COR-L47 (cell line): ENCODE measurements around the gene RFX4.
"Not testable (repeated sequence)": the region's sequence is repeated elsewhere in the genome, so short reads cannot be mapped to it uniquely, and the experiment has no call there.

ENCODE experiments used
- DNase-seq: peaks from one replicate; lab custom pipeline; 2025; lab: John Stamatoyannopoulos, UW

The RFX4 gene

GRCh38 chr12:106590601-106591000, 7.8 kb downstream of the RFX4 start:
- no peak for DNase-seq

GRCh38 chr12:106594447-106594846, 11.6 kb downstream of the RFX4 start:
- no peak for DNase-seq

GRCh38 chr12:106595268-106595667, 12.5 kb downstream of the RFX4 start:
- no peak for DNase-seq

GRCh38 chr12:106598003-106598402, 15.2 kb downstream of the RFX4 start:
- no peak for DNase-seq

- no peak for DNase-seq
Observed at GRCh38 chr12:106599302-106599701, 16.5 kb downstream of the RFX4 start.

GRCh38 chr12:106600503-106600902, 17.7 kb downstream of the RFX4 start:
- no peak for DNase-seq

GRCh38 chr12:106601031-106601430, 18.2 kb downstream of the RFX4 start:
- DNase-seq, result no peak

GRCh38 chr12:106601496-106601895, 18.7 kb downstream of the RFX4 start:
- no peak for DNase-seq

GRCh38 chr12:106602076-106602475, 19.3 kb downstream of the RFX4 start:
- DNase-seq, result no peak

GRCh38 chr12:106605254-106605653, 22.4 kb downstream of the RFX4 start:
- DNase-seq, result no peak

- DNase-seq, result not testable (repeated sequence)
Observed at GRCh38 chr12:106620588-106620987, 37.8 kb downstream of the RFX4 start.

- no peak for DNase-seq
Observed at GRCh38 chr12:106625976-106626375, 43.2 kb downstream of the RFX4 start.

GRCh38 chr12:106629797-106630659, 47.2 kb downstream of the RFX4 start:
- DNase-seq, result no peak

GRCh38 chr12:106631150-106631549, 48.3 kb downstream of the RFX4 start:
- DNase-seq, result no peak

GRCh38 chr12:106631797-106632196, 49.0 kb downstream of the RFX4 start:
- no peak for DNase-seq

GRCh38 chr12:106632797-106633450, 50.1 kb downstream of the RFX4 start:
- no peak for DNase-seq

- no peak for DNase-seq
Observed at GRCh38 chr12:106633451-106633823, 50.6 kb downstream of the RFX4 start.

GRCh38 chr12:106634206-106634605, 51.4 kb downstream of the RFX4 start:
- no peak for DNase-seq

- DNase-seq, result no peak
Observed at GRCh38 chr12:106643000-106643399, 60.2 kb downstream of the RFX4 start.

GRCh38 chr12:106644335-106645073, 61.7 kb downstream of the RFX4 start:
- DNase-seq, result no peak

- peak; percentile 86 for DNase-seq
Observed at GRCh38 chr12:106645074-106645421, 62.2 kb downstream of the RFX4 start.

- no peak for DNase-seq
Observed at GRCh38 chr12:106645465-106646330, 62.9 kb downstream of the RFX4 start.
